ENCODE results near the gene CEL. TPM values are rescaled to one million over a fixed set of nuclear protein-coding genes. Genes with fewer than 3 reads are reported as not detected.

Gene CEL
- total and polyA plus RNA-seq, 2 experiments from 2014 or later, result 0.27 to 2.3 TPM

- H3K27ac ChIP-seq (ENCODE audit: low read depth), result no peak overlapping the region
- H3K4me1 ChIP-seq (ENCODE audit: insufficient read depth), result peaks cover 13% of the 10 kb centered on the region
- H3K9me2 ChIP-seq (ENCODE audit: insufficient read depth), result no peaks in the 10 kb centered on the region
- peaks cover 5% of the 10 kb centered on the region for H3K27me3 Mint-ChIP-seq (ENCODE audit: insufficient read depth, low read depth, poor library complexity)
- ATAC-seq (no peak), DNase-seq (ENCODE audit: low spot score) (no peak)
- no peak overlapping the region for H3K4me3 ChIP-seq
- peaks cover 22% of the 10 kb centered on the region for H3K4me1 Mint-ChIP-seq
- peaks cover 53% of the 10 kb centered on the region for H3K36me3 Mint-ChIP-seq (ENCODE audit: low read depth)
- TF ChIP-seq NANOG (IDR thresholded peaks at IDR 0.05; ENCODE audit: borderline replicate concordance) (no peak), EZH2 (IDR thresholded peaks at IDR 0.05; ENCODE audit: low read depth, unreplicated experiment) (no peak), JUNB (IDR thresholded peaks at IDR 0.05; ENCODE audit: unreplicated experiment) (no peak), CREB1 (CRISPR knock-in tag; IDR thresholded peaks at IDR 0.05; ENCODE audit: low read depth) (no peak), ETS1 (IDR thresholded peaks at IDR 0.05) (no peak)
- H3F3A ChIP-seq (replicated peaks; ENCODE audit: low read depth), result 0 out of 2 replicates have a peak, but pooled peaks cover 8% of the 10 kb centered on the region
- no peak overlapping the region for H3K4me2 ChIP-seq
- no peaks in the 10 kb centered on the region for H3K27me3 ChIP-seq (ENCODE audit: insufficient read depth)
- no peaks in the 10 kb centered on the region for H3K9me3 Mint-ChIP-seq
- no peaks in the 10 kb centered on the region for H3K79me2 ChIP-seq (replicated peaks; ENCODE audit: insufficient read depth)
- no peak overlapping the region for H2AFZ ChIP-seq
- no peak overlapping the region for H3K27ac Mint-ChIP-seq
- H3K4me3 Mint-ChIP-seq, result no peak overlapping the region
- no peaks in the 10 kb centered on the region; the same call in 1 of the 2 replicates for H3K36me3 ChIP-seq (ENCODE audit: insufficient read depth)
- no peaks in the 10 kb centered on the region for H4K20me1 ChIP-seq (replicated peaks; ENCODE audit: insufficient read depth)
Observed at GRCh38 chr9:133055788-133056420, 5.9 kb upstream of the CEL start.

GRCh38 chr9:133056533-133056932 lies 5.2 kb upstream of the CEL start:
- Mint-ChIP-seq H3K4me3 (no peak overlapping the region), H3K4me1 (peaks cover 28% of the 10 kb centered on the region), H3K27ac (no peak overlapping the region), H3K36me3 (ENCODE audit: low read depth) (peaks cover 49% of the 10 kb centered on the region), H3K9me3 (no peaks in the 10 kb centered on the region), H3K27me3 (ENCODE audit: insufficient read depth, low read depth, poor library complexity) (peaks cover 5% of the 10 kb centered on the region)
- Histone ChIP-seq H3K4me1 (ENCODE audit: insufficient read depth) (peaks cover 16% of the 10 kb centered on the region), H3K9me2 (ENCODE audit: insufficient read depth) (no peaks in the 10 kb centered on the region), H3K27ac (ENCODE audit: low read depth) (no peak overlapping the region), H3K27me3 (ENCODE audit: insufficient read depth) (no peaks in the 10 kb centered on the region), H3K4me3 (no peak overlapping the region), H4K20me1 (replicated peaks; ENCODE audit: insufficient read depth) (no peaks in the 10 kb centered on the region), H3K4me2 (no peak overlapping the region), H3F3A (replicated peaks; ENCODE audit: low read depth) (0 out of 2 replicates have a peak, but pooled peaks cover 8% of the 10 kb centered on the region), H3K36me3 (ENCODE audit: insufficient read depth) (no peaks in the 10 kb centered on the region; the same call in 1 of the 2 replicates), H2AFZ (no peak overlapping the region), H3K79me2 (replicated peaks; ENCODE audit: insufficient read depth) (no peaks in the 10 kb centered on the region)
- ATAC-seq, result no peak
- no peak for DNase-seq (ENCODE audit: low spot score)
- TF ChIP-seq CTCF (conservative IDR thresholded peaks at IDR 0.05; ENCODE audit: low read depth in 2 of 2) (no peak), EZH2 (IDR thresholded peaks at IDR 0.05; ENCODE audit: low read depth, unreplicated experiment) (no peak), NANOG (IDR thresholded peaks at IDR 0.05; ENCODE audit: borderline replicate concordance) (no peak), ZNF114 (CRISPR knock-in tag; IDR thresholded peaks at IDR 0.05) (no peak), POLR2AphosphoS5 (IDR thresholded peaks at IDR 0.05; ENCODE audit: low read depth) (no peak), ZNF331 (CRISPR knock-in tag; IDR thresholded peaks at IDR 0.05; ENCODE audit: low read depth) (no peak), STAT1 (IDR thresholded peaks at IDR 0.05; ENCODE audit: unreplicated experiment) (no peak), CREB1 (CRISPR knock-in tag; IDR thresholded peaks at IDR 0.05; ENCODE audit: low read depth) (no peak), REST (IDR thresholded peaks at IDR 0.05; ENCODE audit: unreplicated experiment) (no peak), JUNB (IDR thresholded peaks at IDR 0.05; ENCODE audit: unreplicated experiment) (no peak), EZH2phosphoT487 (IDR thresholded peaks at IDR 0.05; ENCODE audit: unreplicated experiment) (no peak), ETS1 (IDR thresholded peaks at IDR 0.05) (no peak)
